ENCODE measurements around the gene CD99L2. TPM values are rescaled to one million over a fixed set of nuclear protein-coding genes. Genes with fewer than 3 reads are reported as not detected.

Gene CD99L2
- total RNA-seq, 2 donors from 2014 or later: 11.3 to 18.7 TPM

DNA sequence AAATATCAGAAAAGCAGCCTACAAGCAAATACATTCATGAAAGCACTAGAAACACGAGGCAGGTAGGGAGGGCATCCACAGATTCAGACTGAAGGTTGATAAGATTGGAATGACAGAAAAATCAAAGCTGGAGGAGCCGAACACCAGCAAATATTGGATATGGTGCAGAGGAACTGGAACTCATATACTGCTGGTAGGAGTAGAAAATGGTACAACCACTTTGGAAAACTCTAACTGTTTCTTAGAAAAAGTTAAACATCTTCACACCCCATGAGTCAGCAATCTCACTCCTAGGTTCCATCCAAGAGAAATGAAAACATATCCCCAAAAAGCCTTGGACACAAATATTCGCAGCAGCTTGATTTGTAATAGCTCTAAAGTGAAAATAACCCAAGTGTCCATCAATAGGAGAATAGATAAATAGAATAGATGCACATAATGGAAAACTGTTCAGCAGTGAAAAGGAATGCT, 27.1 kb downstream of the CD99L2 start:
- H3K36me3 Mint-ChIP-seq (ENCODE audit: low read depth): peaks cover 15% of the 10 kb centered on the region
- Histone ChIP-seq H3K27ac (ENCODE audit: low read depth, low read length) (no peak overlapping the region), H3K27me3 (ENCODE audit: control insufficient read depth, insufficient read depth, low read length, poor library complexity, severe bottlenecking) (no peaks in the 10 kb centered on the region), H3K9me3 (ENCODE audit: control insufficient read depth, low read length) (no peaks in the 10 kb centered on the region), H3K4me1 (ENCODE audit: control insufficient read depth, insufficient read depth, low read length) (no peaks in the 10 kb centered on the region), H3K4me3 (ENCODE audit: low read length) (no peak overlapping the region), H3K36me3 (ENCODE audit: control insufficient read depth, insufficient read depth, low read length) (no peaks in the 10 kb centered on the region), H3K9ac (ENCODE audit: extremely low read depth, low read length, poor library complexity, severe bottlenecking) (no peak overlapping the region)
- TF ChIP-seq, protein P1, sequence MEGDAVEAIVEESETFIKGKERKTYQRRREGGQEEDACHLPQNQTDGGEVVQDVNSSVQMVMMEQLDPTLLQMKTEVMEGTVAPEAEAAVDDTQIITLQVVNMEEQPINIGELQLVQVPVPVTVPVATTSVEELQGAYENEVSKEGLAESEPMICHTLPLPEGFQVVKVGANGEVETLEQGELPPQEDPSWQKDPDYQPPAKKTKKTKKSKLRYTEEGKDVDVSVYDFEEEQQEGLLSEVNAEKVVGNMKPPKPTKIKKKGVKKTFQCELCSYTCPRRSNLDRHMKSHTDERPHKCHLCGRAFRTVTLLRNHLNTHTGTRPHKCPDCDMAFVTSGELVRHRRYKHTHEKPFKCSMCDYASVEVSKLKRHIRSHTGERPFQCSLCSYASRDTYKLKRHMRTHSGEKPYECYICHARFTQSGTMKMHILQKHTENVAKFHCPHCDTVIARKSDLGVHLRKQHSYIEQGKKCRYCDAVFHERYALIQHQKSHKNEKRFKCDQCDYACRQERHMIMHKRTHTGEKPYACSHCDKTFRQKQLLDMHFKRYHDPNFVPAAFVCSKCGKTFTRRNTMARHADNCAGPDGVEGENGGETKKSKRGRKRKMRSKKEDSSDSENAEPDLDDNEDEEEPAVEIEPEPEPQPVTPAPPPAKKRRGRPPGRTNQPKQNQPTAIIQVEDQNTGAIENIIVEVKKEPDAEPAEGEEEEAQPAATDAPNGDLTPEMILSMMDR (conservative IDR thresholded peaks at IDR 0.05): no peak
- no peak overlapping the region for H3K4me3 Mint-ChIP-seq
- H3K27me3 Mint-ChIP-seq (ENCODE audit: insufficient read depth): no peaks in the 10 kb centered on the region
- no peak for DNase-seq
- H3K27ac Mint-ChIP-seq: no peak overlapping the region
- peaks cover 12% of the 10 kb centered on the region for H3K9me3 Mint-ChIP-seq
- peaks cover 13% of the 10 kb centered on the region for H3K4me1 Mint-ChIP-seq
- 81% methylated on average over 3 of the region's 3 CpGs; no CpG with 5 or more reads in 1 of the 2 experiments for WGBS, 2 experiments (ENCODE audit: insufficient coverage in 1 of 2, insufficient read length in 1 of 2)

DNA sequence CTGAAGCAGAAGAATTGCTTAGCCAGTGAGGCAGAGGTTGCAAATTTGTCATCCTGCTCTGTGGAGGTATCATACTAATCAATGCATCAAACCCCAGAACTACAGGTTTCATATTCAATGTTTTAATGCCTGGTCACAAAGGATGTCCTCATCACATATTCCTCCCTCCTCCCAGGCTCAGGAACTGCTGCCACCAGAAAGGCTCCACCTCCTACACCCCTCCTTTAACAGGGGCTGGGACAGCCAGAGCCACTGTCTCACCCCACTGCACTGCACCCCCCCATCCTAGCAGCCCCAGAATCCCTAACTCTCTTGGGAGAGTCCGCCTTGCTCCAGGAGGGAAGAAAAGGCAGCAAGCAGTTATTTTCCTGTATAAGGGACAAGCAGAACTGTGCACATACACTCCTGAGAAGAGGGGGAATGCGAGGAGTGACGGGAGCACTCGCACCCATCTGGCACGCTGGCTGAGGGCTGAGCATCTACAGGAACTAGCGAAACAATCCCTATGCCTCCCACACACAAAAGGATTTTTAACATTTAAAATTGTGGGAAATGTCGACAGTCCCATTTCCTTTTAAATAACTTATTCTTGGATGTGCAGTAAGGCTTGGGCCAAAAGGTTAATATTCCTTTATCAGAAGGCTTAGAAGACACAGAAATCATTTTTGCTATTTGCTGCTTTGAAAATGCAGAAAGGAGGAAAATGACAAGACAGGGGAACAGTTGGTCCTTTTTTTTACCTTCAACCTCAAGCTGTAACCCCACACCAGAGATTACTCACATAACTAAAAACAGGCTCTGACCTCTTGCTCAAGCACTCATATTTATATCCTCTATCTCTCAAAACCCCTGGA, 27.8 kb downstream of the CD99L2 start:
- Histone ChIP-seq H3K9ac (ENCODE audit: extremely low read depth, low read length, poor library complexity, severe bottlenecking) (no peak overlapping the region), H3K27me3 (ENCODE audit: control insufficient read depth, insufficient read depth, low read length, poor library complexity, severe bottlenecking) (no peaks in the 10 kb centered on the region), H3K4me3 (ENCODE audit: low read length) (no peak overlapping the region), H3K9me3 (ENCODE audit: control insufficient read depth, low read length) (no peaks in the 10 kb centered on the region), H3K27ac (ENCODE audit: low read depth, low read length) (no peak overlapping the region), H3K36me3 (ENCODE audit: control insufficient read depth, insufficient read depth, low read length) (no peaks in the 10 kb centered on the region), H3K4me1 (ENCODE audit: control insufficient read depth, insufficient read depth, low read length) (no peaks in the 10 kb centered on the region)
- 80% methylated on average over 2 of the region's 7 CpGs; no CpG with 5 or more reads in 1 of the 2 experiments for WGBS, 2 experiments (ENCODE audit: insufficient coverage in 1 of 2, insufficient read length in 1 of 2)
- H3K36me3 Mint-ChIP-seq (ENCODE audit: low read depth): peaks cover 13% of the 10 kb centered on the region
- no peaks in the 10 kb centered on the region for H3K27me3 Mint-ChIP-seq (ENCODE audit: insufficient read depth)
- no peak for DNase-seq
- H3K4me3 Mint-ChIP-seq: no peak overlapping the region
- H3K27ac Mint-ChIP-seq: no peak overlapping the region
- TF ChIP-seq, protein P1 (conservative IDR thresholded peaks at IDR 0.05): no peak
- peaks cover 13% of the 10 kb centered on the region for H3K4me1 Mint-ChIP-seq
- peaks cover 8% of the 10 kb centered on the region for H3K9me3 Mint-ChIP-seq

DNA sequence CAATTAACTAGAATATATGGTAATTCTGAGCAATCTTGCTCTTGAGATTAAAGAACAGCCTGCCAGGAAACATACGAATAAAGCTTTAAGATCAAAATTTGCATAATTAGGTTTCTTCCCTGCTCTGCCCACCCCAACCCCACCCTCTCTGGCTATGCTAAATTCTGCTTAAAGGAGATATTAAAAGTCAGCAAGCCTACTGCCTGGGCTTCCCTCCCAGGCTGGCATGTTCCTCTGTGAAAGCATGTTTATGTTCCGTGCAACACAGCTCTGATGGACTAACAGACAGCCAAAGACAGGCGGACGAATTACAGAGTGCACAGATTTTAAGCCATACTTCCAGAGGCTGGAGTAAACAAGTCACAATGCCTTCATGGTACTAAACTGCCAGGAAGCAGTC, 28.4 kb downstream of the CD99L2 start:
- TF ChIP-seq, protein P1 (conservative IDR thresholded peaks at IDR 0.05): no peak
- Mint-ChIP-seq H3K4me3 (no peak overlapping the region), H3K9me3 (peaks cover 2% of the 10 kb centered on the region), H3K4me1 (peaks cover 13% of the 10 kb centered on the region), H3K36me3 (ENCODE audit: low read depth) (peaks cover 11% of the 10 kb centered on the region), H3K27ac (no peak overlapping the region), H3K27me3 (ENCODE audit: insufficient read depth) (no peaks in the 10 kb centered on the region)
- H3K27me3 ChIP-seq (ENCODE audit: control insufficient read depth, insufficient read depth, low read length, poor library complexity, severe bottlenecking): no peaks in the 10 kb centered on the region
- H3K9ac ChIP-seq (ENCODE audit: extremely low read depth, low read length, poor library complexity, severe bottlenecking): no peak overlapping the region
- H3K27ac ChIP-seq (ENCODE audit: low read depth, low read length): no peak overlapping the region
- no peak for DNase-seq
- H3K4me3 ChIP-seq (ENCODE audit: low read length): no peak overlapping the region
- H3K4me1 ChIP-seq (ENCODE audit: control insufficient read depth, insufficient read depth, low read length): no peaks in the 10 kb centered on the region
- no peaks in the 10 kb centered on the region for H3K9me3 ChIP-seq (ENCODE audit: control insufficient read depth, low read length)
- WGBS, 2 experiments (ENCODE audit: insufficient coverage in 1 of 2, insufficient read length in 1 of 2): 95% methylated on average over 4 of the region's 4 CpGs; no CpG with 5 or more reads in 1 of the 2 experiments
- H3K36me3 ChIP-seq (ENCODE audit: control insufficient read depth, insufficient read depth, low read length): no peaks in the 10 kb centered on the region

Data from endodermal cell (in vitro differentiated cells).